Body of pancreas (tissue), 4 donors: Measurements from ENCODE around the gene GNMT. TPM values are rescaled to one million over a fixed set of nuclear protein-coding genes. Genes with fewer than 3 reads are reported as not detected.

Source experiments
- ATAC-seq: fragments of 150-250 bp; one replicate; pipeline ENCODE4 v1.9.1; 2016
- DNase-seq, 4 donors: peaks; one replicate each; pipeline ENCODE4 v3.0.0-alpha.2; 2019
- H3K27ac ChIP-seq, 4 donors: fragments of 200-600 bp; sonication (generic); 1 replicate in 3 of 4; 2 replicates in 1 of 4; pipeline versions ENCODE4 v1.5.1 to v1.6.1; 2016 to 2019; ENCODE audit warnings: mild to moderate bottlenecking in 1 of 4, mixed read lengths in 1 of 4, moderate library complexity in 1 of 4
- H3K27me3 ChIP-seq, 2 donors: fragments of 200-600 bp; sonication (generic); one replicate each; pipeline ENCODE4 v1.6.0; 2016; ENCODE audit warnings: mild to moderate bottlenecking in 1 of 2
- H3K36me3 ChIP-seq, 2 donors: fragments of 200-600 bp; sonication (generic); replicated peaks in 1 of 2; 2 replicates each; pipeline ENCODE4 v1.5.1; 2016; ENCODE audit warnings: low read depth in 2 of 2; ENCODE audit not compliant: insufficient read depth in 1 of 2
- H3K4me1 ChIP-seq: fragments of 200-600 bp; sonication (generic); one replicate; pipeline ENCODE4 v1.6.0; 2016
- H3K4me3 ChIP-seq, 2 donors: fragments of 200-600 bp; sonication (generic); 1 replicate in 1 of 2; 2 replicates in 1 of 2; pipeline ENCODE4 v1.5.1; 2016 to 2019
- H3K9me3 ChIP-seq, 3 donors: fragments of 200-600 bp; sonication (generic); 1 replicate in 2 of 3; 2 replicates in 1 of 3; pipeline ENCODE4 v1.5.1; 2016
- CTCF ChIP-seq, 7 experiments: fragments of 450-650 bp in 4 of 7; fragments of 200-600 bp in 3 of 7; sonication (generic) in 3 of 7; IDR thresholded peaks; one replicate each; pipeline ENCODE4 v1.5.1; 2016 to 2019; ENCODE audit warnings: antibody characterized with exemption in 7 of 7
- POLR2A ChIP-seq, 3 donors: fragments of 450-650 bp; IDR thresholded peaks; one replicate each; pipeline ENCODE4 v1.6.1; 2016; ENCODE audit warnings: antibody characterized with exemption in 3 of 3, mild to moderate bottlenecking in 2 of 3
- WGBS, 2 donors: methylation state at CpG; one replicate each; pipeline ENCODE4 v1.1.5; 2017; 5-methylcytosine and 5-hydroxymethylcytosine counted together
- intact Hi-C: fragments of 100-400 bp; cut with DNase I; formaldehyde crosslinking; loops from one replicate; pipeline ENCODE4 v1.15.1; 2023
- total RNA-seq, 2 donors: library from RNA; depleted of rRNA; stranded (reverse); fragments of >200 nt; gene quantifications; one replicate each; pipeline ENCODE4 v1.1.0, GENCODE V29; 2016

Gene GNMT
- total RNA-seq, 2 donors from 2014 or later: 67.2 to 630 TPM

GRCh38 chr6:42963855-42964605 lies 3.5 kb downstream of the GNMT start:
- H3K27me3 ChIP-seq: no peaks in the 10 kb centered on the region
- H3K9me3 ChIP-seq: no peaks in the 10 kb centered on the region
- ATAC-seq (no peak), DNase-seq (peak; percentile 45 to 64 (median 56))
- intact Hi-C loops: no loop called here
- H3K4me3 ChIP-seq: no peak overlapping the region
- peaks cover 37% of the 10 kb centered on the region for H3K4me1 ChIP-seq
- peaks cover 9 to 12% of the 10 kb centered on the region in 2 donors for H3K36me3 ChIP-seq
- WGBS, 2 donors: 67 to 82% methylated on average over 2 to 9 of the region's 9 CpGs
- peak overlapping the region; percentile 25 to 97 (median 80) for H3K27ac ChIP-seq
- TF ChIP-seq POLR2A (IDR thresholded peaks at IDR 0.05): peak in 1 of 3 donors; percentile 5
- peak in 5 of 7 experiments; percentile 19 to 29 (median 23) for TF ChIP-seq CTCF (IDR thresholded peaks at IDR 0.05)

GRCh38 chr6:42966571-42966970 lies 6.0 kb downstream of the GNMT start:
- Histone ChIP-seq H3K4me3 (no peak overlapping the region), H3K27me3 (no peaks in the 10 kb centered on the region), H3K9me3 (no peaks in the 10 kb centered on the region), H3K36me3 (peaks cover 9 to 12% of the 10 kb centered on the region in 2 donors), H3K27ac (peak overlapping the region in 2 of 4 donors; percentile 21 to 62), H3K4me1 (peaks cover 41% of the 10 kb centered on the region)
- DNase-seq (peak in 3 of 4 donors; percentile 11 to 33 (median 28)), ATAC-seq (no peak)
- WGBS, 2 donors: 76 to 82% methylated on average over 7 of the region's 7 CpGs
- TF ChIP-seq CTCF (IDR thresholded peaks at IDR 0.05): no peak
- peak in 1 of 3 donors; percentile 20 for TF ChIP-seq POLR2A (IDR thresholded peaks at IDR 0.05)
- intact Hi-C loops: no loop called here

- WGBS, 2 donors: 93 to 97% methylated on average over 11 of the region's 11 CpGs
- DNase-seq (peak in 3 of 4 donors; percentile 14 to 59 (median 55)), ATAC-seq (peak; percentile 4)
- TF ChIP-seq CTCF (IDR thresholded peaks at IDR 0.05): no peak
- peak in 2 of 3 donors; percentile 20 to 50 for TF ChIP-seq POLR2A (IDR thresholded peaks at IDR 0.05)
- Histone ChIP-seq H3K9me3 (no peaks in the 10 kb centered on the region), H3K36me3 (peaks cover 9 to 12% of the 10 kb centered on the region in 2 donors), H3K27ac (peak overlapping the region in 1 of 4 donors; percentile 55), H3K27me3 (no peaks in the 10 kb centered on the region), H3K4me3 (no peak overlapping the region), H3K4me1 (peaks cover 34% of the 10 kb centered on the region)
- intact Hi-C loops: no loop called here
Measured at GRCh38 chr6:42967228-42967627, 6.7 kb downstream of the GNMT start.

- H3K27ac ChIP-seq: peak overlapping the region in 1 of 4 donors; percentile 53
- DNase-seq: peak in 3 of 4 donors; percentile 11 to 61 (median 49)
- H3K9me3 ChIP-seq: no peaks in the 10 kb centered on the region
- no peak overlapping the region for H3K4me3 ChIP-seq
- intact Hi-C loops: no loop called here
- H3K36me3 ChIP-seq: peaks cover 9 to 12% of the 10 kb centered on the region in 2 donors
- WGBS, 2 donors: 86 to 90% methylated on average over 9 to 12 of the region's 12 CpGs
- ATAC-seq: peak; percentile 24
- H3K4me1 ChIP-seq: peaks cover 28% of the 10 kb centered on the region
- TF ChIP-seq POLR2A (IDR thresholded peaks at IDR 0.05) (peak in 2 of 3 donors; percentile 8 to 50), CTCF (IDR thresholded peaks at IDR 0.05) (no peak)
- H3K27me3 ChIP-seq: no peaks in the 10 kb centered on the region
Measured at GRCh38 chr6:42968126-42968701, 7.7 kb downstream of the GNMT start.
